DOHH2 (cell line): ENCODE results near the gene NPAS3.

Experiments used
- H3F3A ChIP-seq: fragments of 200-600 bp; sonication (generic), shearing (Covaris generic); 2 replicates; pipeline ENCODE4 v1.6.0; 2016; ENCODE audit warnings: antibody characterized with exemption, mild to moderate bottlenecking; ENCODE audit not compliant: control insufficient read depth, insufficient read depth
- H3K27ac ChIP-seq: fragments of 200-600 bp; sonication (generic); 2 replicates; pipeline ENCODE4 v1.5.1; 2014; ENCODE audit warnings: low read depth, mild to moderate bottlenecking, low read length, moderate library complexity
- H3K27me3 ChIP-seq: fragments of 200-600 bp; sonication (generic); 2 replicates; pipeline ENCODE4 v1.6.1; 2014; ENCODE audit warnings: mild to moderate bottlenecking, low read length, mixed read lengths; ENCODE audit not compliant: control insufficient read depth
- H3K36me3 ChIP-seq: fragments of 200-600 bp; sonication (generic); 2 replicates; pipeline ENCODE4 v1.6.1; 2014; ENCODE audit warnings: mild to moderate bottlenecking, low read length, moderate library complexity, mixed read lengths; ENCODE audit not compliant: control insufficient read depth
- H3K4me1 ChIP-seq: fragments of 200-600 bp; sonication (generic); 2 replicates; pipeline ENCODE4 v1.6.1; 2014; ENCODE audit warnings: mild to moderate bottlenecking, low read length, mixed read lengths; ENCODE audit not compliant: control insufficient read depth
- H3K4me2 ChIP-seq: fragments of 200-600 bp; sonication (generic); 2 replicates; pipeline ENCODE4 v1.6.0; 2014; ENCODE audit warnings: mild to moderate bottlenecking, low read length, moderate library complexity
- H3K4me3 ChIP-seq: fragments of 200-600 bp; sonication (generic); 2 replicates; pipeline ENCODE4 v1.5.1; 2014; ENCODE audit warnings: mild to moderate bottlenecking, low read length, mixed read lengths
- H3K79me2 ChIP-seq: fragments of 200-600 bp; sonication (generic); 2 replicates; pipeline ENCODE4 v1.6.1; 2014; ENCODE audit warnings: mild to moderate bottlenecking, low read length, mixed read lengths; ENCODE audit not compliant: control insufficient read depth
- H3K9me2 ChIP-seq: fragments of 200-600 bp; sonication (generic); replicated peaks from 2 replicates; pipeline ENCODE4 v1.6.1; 2014; ENCODE audit warnings: mild to moderate bottlenecking, low read length, mixed read lengths; ENCODE audit not compliant: control insufficient read depth
- H3K9me3 ChIP-seq: fragments of 200-600 bp; sonication (generic); 2 replicates; pipeline ENCODE4 v1.6.1; 2014; ENCODE audit warnings: antibody characterized with exemption, low read length, mixed read lengths; ENCODE audit not compliant: control insufficient read depth, insufficient read depth
- H4K20me1 ChIP-seq: fragments of 200-600 bp; sonication (generic); 2 replicates; pipeline ENCODE4 v1.6.0; 2014; ENCODE audit warnings: low read depth, mild to moderate bottlenecking, antibody characterized with exemption, low read length, moderate library complexity; ENCODE audit not compliant: control insufficient read depth, insufficient read depth
- EZH2phosphoT487 ChIP-seq: fragments of 200-600 bp; sonication (generic); IDR thresholded peaks from 2 replicates; pipeline ENCODE4 v1.6.1; 2017; ENCODE audit warnings: borderline replicate concordance, mild to moderate bottlenecking, antibody characterized with exemption, low read length, moderate library complexity, mixed read lengths
- TF ChIP-seq, protein P1 (sequence below): fragments of 200-600 bp; sonication (generic); IDR thresholded peaks from one replicate; pipeline ENCODE4 v1.5.1; 2014; ENCODE audit warnings: antibody characterized with exemption, mild to moderate bottlenecking, low read depth, low read length; ENCODE audit not compliant: poor library complexity, severe bottlenecking

The NPAS3 gene

DNA sequence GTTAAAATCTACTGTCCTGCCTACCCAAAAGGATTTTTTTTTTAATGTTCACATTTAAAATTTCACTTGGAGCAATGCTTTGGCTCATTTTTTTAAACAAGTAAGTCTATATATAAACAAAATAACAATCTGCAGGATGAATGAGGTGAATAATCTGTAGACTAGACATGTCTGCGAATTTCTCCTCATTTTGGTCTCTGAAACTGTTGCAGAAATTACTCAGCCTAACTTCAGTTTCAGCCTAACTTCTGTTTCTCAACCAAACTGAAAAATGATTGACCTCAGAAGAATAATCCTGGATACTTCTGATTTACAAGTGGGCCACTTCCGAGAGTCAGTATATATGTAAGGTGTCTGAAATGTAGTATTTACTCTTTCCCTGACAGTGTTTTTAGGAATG lies 39.8 kb upstream of the NPAS3 start:
- Histone ChIP-seq H3K27ac (no peak overlapping the region), H3K4me2 (no peak overlapping the region), H3K27me3 (no peaks in the 10 kb centered on the region), H3K4me1 (no peaks in the 10 kb centered on the region), H3K4me3 (no peak overlapping the region), H3K36me3 (no peaks in the 10 kb centered on the region), H4K20me1 (no peaks in the 10 kb centered on the region), H3F3A (no peaks in the 10 kb centered on the region), H3K79me2 (no peaks in the 10 kb centered on the region), H3K9me2 (no peaks in the 10 kb centered on the region), H3K9me3 (no peaks in the 10 kb centered on the region; the same call in 1 of the 2 replicates)
- TF ChIP-seq, protein P1, sequence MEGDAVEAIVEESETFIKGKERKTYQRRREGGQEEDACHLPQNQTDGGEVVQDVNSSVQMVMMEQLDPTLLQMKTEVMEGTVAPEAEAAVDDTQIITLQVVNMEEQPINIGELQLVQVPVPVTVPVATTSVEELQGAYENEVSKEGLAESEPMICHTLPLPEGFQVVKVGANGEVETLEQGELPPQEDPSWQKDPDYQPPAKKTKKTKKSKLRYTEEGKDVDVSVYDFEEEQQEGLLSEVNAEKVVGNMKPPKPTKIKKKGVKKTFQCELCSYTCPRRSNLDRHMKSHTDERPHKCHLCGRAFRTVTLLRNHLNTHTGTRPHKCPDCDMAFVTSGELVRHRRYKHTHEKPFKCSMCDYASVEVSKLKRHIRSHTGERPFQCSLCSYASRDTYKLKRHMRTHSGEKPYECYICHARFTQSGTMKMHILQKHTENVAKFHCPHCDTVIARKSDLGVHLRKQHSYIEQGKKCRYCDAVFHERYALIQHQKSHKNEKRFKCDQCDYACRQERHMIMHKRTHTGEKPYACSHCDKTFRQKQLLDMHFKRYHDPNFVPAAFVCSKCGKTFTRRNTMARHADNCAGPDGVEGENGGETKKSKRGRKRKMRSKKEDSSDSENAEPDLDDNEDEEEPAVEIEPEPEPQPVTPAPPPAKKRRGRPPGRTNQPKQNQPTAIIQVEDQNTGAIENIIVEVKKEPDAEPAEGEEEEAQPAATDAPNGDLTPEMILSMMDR, result no peak
- no peak for TF ChIP-seq EZH2phosphoT487

DNA sequence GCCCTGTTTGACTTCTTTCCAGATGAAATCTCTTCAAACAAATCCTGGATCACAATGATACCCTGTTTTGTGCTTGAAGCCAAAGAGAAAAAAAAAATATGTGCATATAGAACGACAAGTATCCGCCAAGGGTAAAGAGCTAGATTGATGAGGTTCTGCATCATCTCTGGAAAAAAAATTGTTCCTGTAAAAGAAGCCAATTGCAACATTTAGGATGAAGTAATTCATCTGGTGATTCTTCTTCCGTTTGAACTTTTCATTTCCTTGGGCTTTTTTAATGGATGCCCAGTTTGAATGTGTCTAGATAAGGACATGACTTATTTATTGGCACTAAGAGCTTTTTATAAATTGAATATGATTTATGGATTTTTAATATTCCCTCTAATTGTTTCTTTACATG lies 38.1 kb upstream of the NPAS3 start:
- no peaks in the 10 kb centered on the region for H3K4me1 ChIP-seq
- H3F3A ChIP-seq, result no peaks in the 10 kb centered on the region
- no peak overlapping the region for H3K4me2 ChIP-seq
- no peaks in the 10 kb centered on the region for H3K9me2 ChIP-seq
- H3K36me3 ChIP-seq, result no peaks in the 10 kb centered on the region
- TF ChIP-seq, protein P1, result no peak
- no peak for TF ChIP-seq EZH2phosphoT487
- no peaks in the 10 kb centered on the region for H3K27me3 ChIP-seq
- H3K79me2 ChIP-seq, result no peaks in the 10 kb centered on the region
- H4K20me1 ChIP-seq, result no peaks in the 10 kb centered on the region
- no peaks in the 10 kb centered on the region; the same call in 1 of the 2 replicates for H3K9me3 ChIP-seq
- H3K27ac ChIP-seq, result no peak overlapping the region
- H3K4me3 ChIP-seq, result no peak overlapping the region

DNA sequence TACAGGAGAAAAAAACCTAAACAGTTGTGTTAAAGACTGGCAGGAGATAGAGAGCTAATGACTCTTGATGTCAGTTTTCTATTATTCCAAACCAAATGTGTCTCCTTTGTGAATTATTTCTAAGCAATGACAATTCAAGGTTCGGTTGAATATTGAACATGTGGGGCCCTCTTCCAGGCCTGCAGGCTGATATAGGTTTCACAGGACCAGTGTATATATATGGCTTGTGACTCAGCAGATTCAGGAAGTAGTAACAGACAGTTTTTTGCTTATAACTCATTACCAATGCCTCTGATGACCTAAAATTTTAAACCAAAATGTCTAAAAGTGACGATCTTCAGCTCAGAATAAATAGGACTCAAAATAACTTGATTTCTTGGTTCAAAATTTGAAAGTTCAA lies 33.7 kb upstream of the NPAS3 start:
- H3K27ac ChIP-seq, result no peak overlapping the region
- no peaks in the 10 kb centered on the region for H4K20me1 ChIP-seq
- H3F3A ChIP-seq, result no peaks in the 10 kb centered on the region
- H3K9me3 ChIP-seq, result peaks cover 4% of the 10 kb centered on the region; the same call in 1 of the 2 replicates
- no peak for TF ChIP-seq EZH2phosphoT487
- TF ChIP-seq, protein P1, result no peak
- H3K4me2 ChIP-seq, result no peak overlapping the region
- no peak overlapping the region for H3K4me3 ChIP-seq
- no peaks in the 10 kb centered on the region for H3K4me1 ChIP-seq
- H3K36me3 ChIP-seq, result no peaks in the 10 kb centered on the region
- H3K27me3 ChIP-seq, result no peaks in the 10 kb centered on the region
- H3K9me2 ChIP-seq, result no peaks in the 10 kb centered on the region
- no peaks in the 10 kb centered on the region for H3K79me2 ChIP-seq
